K562 (cell line): ENCODE measurements around the gene METTL6. TPM values are rescaled to one million over a fixed set of nuclear protein-coding genes. Genes with fewer than 3 reads are reported as not detected.

Source experiments
- BACH1 ChIP-seq: fragments of 200-800 bp; sonication (Bioruptor generic); IDR thresholded peaks from 2 replicates; pipeline ENCODE4 v1.6.1; 2016; ENCODE audit warnings: missing genetic modification characterization, missing compliant biosample characterization
- CSDE1 ChIP-seq, 2 experiments: fragments of 450-650 bp; IDR thresholded peaks; 2 replicates each; pipeline ENCODE4 v1.6.1; 2016; ENCODE audit warnings: mild to moderate bottlenecking in 1 of 2
- CTCFL ChIP-seq: IDR thresholded peaks from 2 replicates; pipeline ENCODE4 v1.6.1; 2011; ENCODE audit warnings: borderline replicate concordance, low read depth, mild to moderate bottlenecking, moderate library complexity, low read length; ENCODE audit not compliant: insufficient read depth, poor library complexity, severe bottlenecking
- PBX2 ChIP-seq, 2 experiments: IDR thresholded peaks in 1 of 2; conservative IDR thresholded peaks in 1 of 2; 2 replicates each; pipeline ENCODE4 v1.6.1; 2016; ENCODE audit warnings: low read depth in 2 of 2, mild to moderate bottlenecking in 1 of 2, missing compliant biosample characterization in 1 of 2, missing genetic modification characterization in 1 of 2, moderate library complexity in 1 of 2
- POLR2A ChIP-seq: fragments of 450-650 bp; conservative IDR thresholded peaks from 2 replicates; pipeline ENCODE4 v1.6.1; 2016
- RB1 ChIP-seq: fragments of 450-650 bp; IDR thresholded peaks from 2 replicates; pipeline ENCODE4 v1.6.1; 2017; ENCODE audit warnings: low read depth, mild to moderate bottlenecking
- RCOR1 ChIP-seq, 2 experiments: IDR thresholded peaks; 2 replicates each; pipeline ENCODE4 v1.6.1; 2012; ENCODE audit warnings: low read depth in 2 of 2, low read length in 2 of 2, borderline replicate concordance in 1 of 2, improper control_type of control experiment in 1 of 2
- SMAD2 ChIP-seq: fragments of 150-350 bp; IDR thresholded peaks from 2 replicates; pipeline ENCODE4 v1.6.1; 2014; ENCODE audit warnings: low read depth, mild to moderate bottlenecking, low read length
- TAL1 ChIP-seq: fragments of 450-650 bp; IDR thresholded peaks from 2 replicates; pipeline ENCODE4 v1.6.1; 2016; ENCODE audit warnings: mild to moderate bottlenecking
- THRB ChIP-seq: fragments of 450-650 bp; formaldehyde crosslinking; conservative IDR thresholded peaks from 2 replicates; pipeline ENCODE4 v1.4.0; 2022; ENCODE audit warnings: mild to moderate bottlenecking, missing genetic modification characterization
- XRCC4 ChIP-seq: IDR thresholded peaks from one replicate; pipeline ENCODE4 v1.6.1; 2011; ENCODE audit not compliant: insufficient read depth, insufficient read length; ENCODE audit errors: extremely low read depth
- ZEB2 ChIP-seq: fragments of 450-650 bp; IDR thresholded peaks from 2 replicates; pipeline ENCODE4 v1.6.1; 2016
- ZKSCAN8 ChIP-seq: fragments of 200-800 bp; sonication (Bioruptor generic); IDR thresholded peaks from 2 replicates; pipeline ENCODE4 v1.6.1; 2016; ENCODE audit warnings: missing genetic modification characterization, missing compliant biosample characterization
- ZNF224 ChIP-seq: sonication (generic); formaldehyde crosslinking; IDR thresholded peaks from 2 replicates; pipeline ENCODE4 v1.8.0; 2022; ENCODE audit warnings: mild to moderate bottlenecking, missing genetic modification reagents
- ZNF277 ChIP-seq: fragments of 250-450 bp; sonication (Bioruptor Pico); IDR thresholded peaks from 2 replicates; pipeline ENCODE4 v1.8.0; 2022; ENCODE audit warnings: inconsistent platforms, mild to moderate bottlenecking, moderate library complexity, borderline replicate concordance
- ZNF696 ChIP-seq: fragments of 250-450 bp; sonication (Bioruptor Pico); conservative IDR thresholded peaks from 2 replicates; pipeline ENCODE4 v1.4.0; 2020; ENCODE audit warnings: mild to moderate bottlenecking, moderate library complexity
- polyA plus RNA-seq, 8 experiments: library from polyadenylated mRNA; depleted of rRNA in 4 of 8; stranded (reverse) in 5 of 8; unstranded in 3 of 8; fragments of >200 nt; fragmentation: Nextera tagmentation in 2 of 8; fragmentation: Illumina TruSeq in 1 of 8; extraction: Ambion mirVana in 2 of 8; extraction: Trizol in 1 of 8; gene quantifications; 2 replicates each; pipeline versions ENCODE4 v1.2.1 to v1.2.3, GENCODE V29; 2011 to 2014; ENCODE audit warnings: inconsistent platforms in 1 of 8, missing spikeins in 1 of 8
- total RNA-seq, 7 experiments: library from RNA; depleted of rRNA in 6 of 7; stranded (reverse); fragments of >200 nt in 6 of 7; fragmentation: Illumina TruSeq in 2 of 7; extraction: Trizol in 2 of 7; gene quantifications; 2 replicates each; pipeline versions ENCODE4 v1.2.1 to v1.2.3, GENCODE V29; 2011 to 2021; ENCODE audit warnings: low replicate concordance in 1 of 7
- TF ChIP-seq, protein P1 (sequence below): fragments of 450-650 bp; formaldehyde crosslinking; IDR thresholded peaks from 2 replicates; pipeline ENCODE4 v1.4.0; 2020; ENCODE audit warnings: mild to moderate bottlenecking, mixed read lengths

The METTL6 gene
- total and polyA plus RNA-seq, 9 of the 15 experiments (the other 6 are each of a cell fraction or from before 2014, with no cell fraction given), result 18.8 to 61.5 (median 33.9) TPM

- TF ChIP-seq THRB (CRISPR knock-in tag) (0 out of 2 replicates have a peak, but pooled peaks have one; percentile 17), PBX2 (CRISPR knock-in tag; IDR thresholded peaks at IDR 0.05; ENCODE audit: low read depth) (no peak), PBX2 (tag; conservative IDR thresholded peaks at IDR 0.05; ENCODE audit: low read depth) (peak; percentile 30; the same call in 1 of the 2 replicates), CTCFL (peak; percentile 33), TAL1 (0 out of 2 replicates have a peak, but pooled peaks have one; percentile 2), XRCC4 (no peak), RCOR1 (IDR thresholded peaks at IDR 0.05; ENCODE audit: borderline replicate concordance in 1 of 2, low read depth in 2 of 2, low read length in 2 of 2) (0 out of 4 replicates have a peak, but pooled peaks of 1 of the 2 experiments have one; percentile 74), ZNF224 (CRISPR knock-in tag) (no peak), CSDE1 (IDR thresholded peaks at IDR 0.05) (peak in 1 of 2 experiments; percentile 98; a peak in 2 of 4 replicates), ZNF277 (CRISPR knock-in tag) (no peak), ZKSCAN8 (CRISPR knock-in tag) (no peak), BACH1 (peak; percentile 53), SMAD2 (no peak), ZNF696 (CRISPR knock-in tag) (no peak), ZEB2 (no peak), RB1 (peak; percentile 78; the same call in 1 of the 2 replicates), POLR2A (no peak)
- TF ChIP-seq, protein P1, sequence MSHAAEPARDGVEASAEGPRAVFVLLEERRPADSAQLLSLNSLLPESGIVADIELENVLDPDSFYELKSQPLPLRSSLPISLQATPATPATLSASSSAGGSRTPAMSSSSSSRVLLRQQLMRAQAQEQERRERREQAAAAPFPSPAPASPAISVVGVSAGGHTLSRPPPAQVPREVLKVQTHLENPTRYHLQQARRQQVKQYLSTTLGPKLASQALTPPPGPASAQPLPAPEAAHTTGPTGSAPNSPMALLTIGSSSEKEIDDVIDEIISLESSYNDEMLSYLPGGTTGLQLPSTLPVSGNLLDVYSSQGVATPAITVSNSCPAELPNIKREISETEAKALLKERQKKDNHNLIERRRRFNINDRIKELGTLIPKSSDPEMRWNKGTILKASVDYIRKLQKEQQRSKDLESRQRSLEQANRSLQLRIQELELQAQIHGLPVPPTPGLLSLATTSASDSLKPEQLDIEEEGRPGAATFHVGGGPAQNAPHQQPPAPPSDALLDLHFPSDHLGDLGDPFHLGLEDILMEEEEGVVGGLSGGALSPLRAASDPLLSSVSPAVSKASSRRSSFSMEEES (CRISPR knock-in tag), result no peak
Observed at GRCh38 chr3:15377961-15378791, 49.2 kb downstream of the METTL6 start (continued).
